Measurements from ENCODE around the gene IFNGR2.

IFNGR2 gene

DNA sequence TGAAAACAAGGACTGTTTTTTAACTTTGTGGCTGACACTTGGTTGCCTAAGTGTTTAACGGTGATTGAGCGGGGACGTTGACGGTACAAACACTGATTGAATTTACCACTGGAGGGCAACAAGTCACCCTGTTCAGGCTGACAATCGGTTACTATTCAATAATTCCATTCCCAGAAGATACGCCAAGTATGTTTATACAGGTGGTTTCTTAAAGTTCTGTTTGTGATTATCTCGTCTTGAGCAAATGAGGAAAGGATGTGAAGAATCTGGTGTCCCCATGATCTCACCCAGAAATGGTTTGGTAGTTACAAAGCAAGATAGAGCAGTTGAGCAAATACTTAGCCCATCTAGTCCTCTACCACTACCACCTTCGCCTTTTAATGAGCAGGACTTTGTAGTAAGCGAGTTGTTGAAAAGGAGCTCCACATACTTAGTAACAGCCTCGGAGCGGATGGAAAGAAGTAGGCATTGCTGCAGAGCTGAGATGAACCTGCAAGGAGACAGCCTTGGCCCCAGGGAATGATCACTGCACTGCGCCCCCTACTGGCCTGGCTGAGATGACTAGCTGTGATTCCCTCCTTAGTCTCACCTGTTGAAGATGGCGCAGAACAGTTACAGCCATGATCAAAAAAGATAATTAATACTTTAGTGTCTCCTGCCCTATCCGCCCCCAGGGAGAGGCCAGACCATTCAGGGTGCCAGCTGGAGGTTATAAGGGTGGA lies 42.2 kb upstream of the IFNGR2 start (continued):
- TF ChIP-seq ZNF155 (tag by site-specific recombination; IDR thresholded peaks at IDR 0.05) (no peak), OVOL3 (tag by site-specific recombination; IDR thresholded peaks at IDR 0.05) (no peak)

DNA sequence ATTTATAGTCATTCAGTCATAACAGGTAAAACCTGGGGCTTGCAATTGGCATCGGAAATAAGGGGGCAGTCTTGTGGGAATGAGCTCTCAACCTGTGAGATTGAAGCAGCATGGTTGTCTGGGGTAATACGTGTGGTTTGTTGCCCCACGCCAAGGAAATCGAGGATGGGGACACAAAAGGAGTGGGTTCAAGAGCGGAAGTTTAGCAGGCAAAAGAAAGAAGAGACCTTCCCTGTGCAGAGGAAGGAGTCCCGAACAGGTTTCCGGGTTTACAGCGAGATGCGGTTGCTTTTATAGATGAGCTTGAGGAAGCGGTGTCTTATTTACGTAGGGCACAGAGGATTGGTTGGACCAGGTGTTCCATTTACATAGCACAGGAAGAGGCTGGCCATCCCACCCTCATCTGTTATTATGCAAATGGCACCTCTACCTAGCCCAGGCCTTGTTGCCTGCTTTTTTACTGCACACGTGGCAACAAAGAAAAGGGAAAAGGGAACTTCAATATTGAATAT lies 41.1 kb upstream of the IFNGR2 start:
- no peak for TF ChIP-seq ZNF214 (tag by site-specific recombination; IDR thresholded peaks at IDR 0.05; ENCODE audit: borderline replicate concordance)
- no peak for TF ChIP-seq RBAK (tag by site-specific recombination; IDR thresholded peaks at IDR 0.05)
- no peak for TF ChIP-seq KLF17 (tag by site-specific recombination; IDR thresholded peaks at IDR 0.05)
- no peak for TF ChIP-seq SCRT2 (tag by site-specific recombination; IDR thresholded peaks at IDR 0.05)
- no peak for TF ChIP-seq ZNF391 (tag by site-specific recombination; IDR thresholded peaks at IDR 0.05; ENCODE audit: borderline replicate concordance, low read depth)
- no peak for TF ChIP-seq ZNF558 (tag by site-specific recombination; IDR thresholded peaks at IDR 0.05)
- TF ChIP-seq ZNF548 (tag by site-specific recombination; IDR thresholded peaks at IDR 0.05), result no peak
- TF ChIP-seq PRDM10 (tag by site-specific recombination; IDR thresholded peaks at IDR 0.05), result no peak
- no peak for TF ChIP-seq ZNF23 (tag by site-specific recombination; IDR thresholded peaks at IDR 0.05; ENCODE audit: borderline replicate concordance)
- TF ChIP-seq KLF10 (tag by site-specific recombination; IDR thresholded peaks at IDR 0.05), result no peak
- no peak for TF ChIP-seq ZBTB49 (tag by site-specific recombination; IDR thresholded peaks at IDR 0.05; ENCODE audit: low read depth)
- TF ChIP-seq ZNF664 (tag by site-specific recombination; IDR thresholded peaks at IDR 0.05), result no peak
- no peak for TF ChIP-seq ZNF645 (tag by site-specific recombination; IDR thresholded peaks at IDR 0.05)
- TF ChIP-seq ZNF155 (tag by site-specific recombination; IDR thresholded peaks at IDR 0.05), result no peak
- TF ChIP-seq ZBTB1 (tag by site-specific recombination; IDR thresholded peaks at IDR 0.05), result no peak
- TF ChIP-seq, protein P1, sequence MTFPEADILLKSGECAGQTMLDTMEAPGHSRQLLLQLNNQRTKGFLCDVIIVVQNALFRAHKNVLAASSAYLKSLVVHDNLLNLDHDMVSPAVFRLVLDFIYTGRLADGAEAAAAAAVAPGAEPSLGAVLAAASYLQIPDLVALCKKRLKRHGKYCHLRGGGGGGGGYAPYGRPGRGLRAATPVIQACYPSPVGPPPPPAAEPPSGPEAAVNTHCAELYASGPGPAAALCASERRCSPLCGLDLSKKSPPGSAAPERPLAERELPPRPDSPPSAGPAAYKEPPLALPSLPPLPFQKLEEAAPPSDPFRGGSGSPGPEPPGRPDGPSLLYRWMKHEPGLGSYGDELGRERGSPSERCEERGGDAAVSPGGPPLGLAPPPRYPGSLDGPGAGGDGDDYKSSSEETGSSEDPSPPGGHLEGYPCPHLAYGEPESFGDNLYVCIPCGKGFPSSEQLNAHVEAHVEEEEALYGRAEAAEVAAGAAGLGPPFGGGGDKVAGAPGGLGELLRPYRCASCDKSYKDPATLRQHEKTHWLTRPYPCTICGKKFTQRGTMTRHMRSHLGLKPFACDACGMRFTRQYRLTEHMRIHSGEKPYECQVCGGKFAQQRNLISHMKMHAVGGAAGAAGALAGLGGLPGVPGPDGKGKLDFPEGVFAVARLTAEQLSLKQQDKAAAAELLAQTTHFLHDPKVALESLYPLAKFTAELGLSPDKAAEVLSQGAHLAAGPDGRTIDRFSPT (tag by site-specific recombination; IDR thresholded peaks at IDR 0.05), result no peak
- TF ChIP-seq, protein P2, sequence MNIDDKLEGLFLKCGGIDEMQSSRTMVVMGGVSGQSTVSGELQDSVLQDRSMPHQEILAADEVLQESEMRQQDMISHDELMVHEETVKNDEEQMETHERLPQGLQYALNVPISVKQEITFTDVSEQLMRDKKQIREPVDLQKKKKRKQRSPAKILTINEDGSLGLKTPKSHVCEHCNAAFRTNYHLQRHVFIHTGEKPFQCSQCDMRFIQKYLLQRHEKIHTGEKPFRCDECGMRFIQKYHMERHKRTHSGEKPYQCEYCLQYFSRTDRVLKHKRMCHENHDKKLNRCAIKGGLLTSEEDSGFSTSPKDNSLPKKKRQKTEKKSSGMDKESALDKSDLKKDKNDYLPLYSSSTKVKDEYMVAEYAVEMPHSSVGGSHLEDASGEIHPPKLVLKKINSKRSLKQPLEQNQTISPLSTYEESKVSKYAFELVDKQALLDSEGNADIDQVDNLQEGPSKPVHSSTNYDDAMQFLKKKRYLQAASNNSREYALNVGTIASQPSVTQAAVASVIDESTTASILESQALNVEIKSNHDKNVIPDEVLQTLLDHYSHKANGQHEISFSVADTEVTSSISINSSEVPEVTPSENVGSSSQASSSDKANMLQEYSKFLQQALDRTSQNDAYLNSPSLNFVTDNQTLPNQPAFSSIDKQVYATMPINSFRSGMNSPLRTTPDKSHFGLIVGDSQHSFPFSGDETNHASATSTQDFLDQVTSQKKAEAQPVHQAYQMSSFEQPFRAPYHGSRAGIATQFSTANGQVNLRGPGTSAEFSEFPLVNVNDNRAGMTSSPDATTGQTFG (tag by site-specific recombination; IDR thresholded peaks at IDR 0.05; ENCODE audit: borderline replicate concordance), result no peak
- no peak for TF ChIP-seq ZNF416 (tag by site-specific recombination; IDR thresholded peaks at IDR 0.05)
- TF ChIP-seq KLF8 (tag by site-specific recombination; IDR thresholded peaks at IDR 0.05), result no peak
- no peaks in the 10 kb centered on the region for H3K9me3 ChIP-seq (ENCODE audit: control insufficient read depth, insufficient read depth, low read depth, low read length)
- ChIA-PET CTCF (interaction anchor here (0.6 to 5.9 kb wide), 40 partner anchors 8 to 1437 kb away, joined by 3 to 107 read pairs (median 7); partner anchors contain the start of gene IL10RB), POLR2A (interaction anchor here (1.0 to 2.0 kb wide), 3 partner anchors 37 to 118 kb away, joined by 4 to 14 read pairs (median 4); partner anchors contain the start of genes IFNAR1 and TMEM50B)
- H3K27ac ChIP-seq (ENCODE audit: extremely low read depth, low read depth, low read length), result no peak overlapping the region
- no peak overlapping the region for H3K4me3 ChIP-seq (ENCODE audit: low read depth, low read length)
- no peaks in the 10 kb centered on the region for H3K4me1 ChIP-seq (ENCODE audit: control insufficient read depth, insufficient read depth, low read length)
- peaks cover 0 to 4% of the 10 kb centered on the region in 2 experiments; a peak in 1 of 3 replicates for H3K36me3 ChIP-seq (ENCODE audit: control insufficient read depth in 2 of 2, insufficient read depth in 1 of 2, low read length in 2 of 2)
